CD4-positive, alpha-beta T cell treated with Interferon alpha-2 for 1 hour (primary cell): ENCODE data around the gene CELF3.
"Not testable (repeated sequence)": the region's sequence is repeated elsewhere in the genome, so short reads cannot be mapped to it uniquely, and the experiment has no call there.

ENCODE experiments used
- DNase-seq, 2 donors: peaks; one replicate each; pipeline ENCODE4 v3.0.0-alpha.2; 2020 to 2022

CELF3 gene

DNA sequence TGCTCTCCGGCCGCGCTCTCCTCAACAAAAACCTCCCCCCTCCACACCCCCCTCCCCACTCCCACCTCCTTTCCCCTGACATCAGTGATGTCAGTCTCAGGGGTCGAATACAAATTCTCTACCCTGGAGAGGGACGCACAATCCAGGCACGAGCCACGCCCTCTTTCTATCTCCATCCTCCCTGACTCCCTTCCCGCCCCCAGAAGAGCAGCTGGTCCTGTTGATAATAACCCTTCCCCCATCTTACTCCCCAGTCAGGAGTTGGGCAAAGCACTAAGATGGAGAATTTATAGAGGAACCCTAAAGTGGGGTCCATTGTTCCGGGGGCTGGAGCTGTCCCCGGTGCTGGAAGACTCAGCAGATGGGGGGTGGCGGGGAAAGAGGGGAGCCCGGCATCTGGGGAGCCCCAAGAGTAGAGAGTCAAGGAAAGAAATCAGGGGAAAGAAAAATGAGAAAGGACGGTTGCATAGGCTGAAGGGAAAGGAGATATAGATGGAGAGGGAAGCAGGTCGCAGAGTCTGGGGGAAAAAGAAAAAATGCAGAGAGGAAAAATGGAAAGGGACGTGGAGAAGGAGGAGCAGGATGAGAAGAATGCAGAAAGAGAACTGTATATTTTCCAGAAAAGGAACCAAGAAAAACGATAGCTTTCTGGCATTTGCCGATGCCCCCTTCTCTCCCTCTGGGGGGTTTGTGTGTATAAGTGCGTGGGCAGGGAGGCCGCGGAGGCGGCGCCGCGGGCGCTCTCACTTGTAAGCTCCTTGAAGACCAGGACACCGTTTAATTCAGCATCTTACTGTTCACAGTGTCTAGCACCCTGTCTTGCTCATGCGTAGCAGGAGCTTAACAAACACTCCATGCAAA lies at the start of gene CELF3:
Gene CELF3, minus strand, starts transcription at position 33 of the 861 bp plus-strand sequence. CDS start 783 bp downstream, outside the sequence.
- peak in 1 of 2 donors; percentile 25 for DNase-seq

DNA sequence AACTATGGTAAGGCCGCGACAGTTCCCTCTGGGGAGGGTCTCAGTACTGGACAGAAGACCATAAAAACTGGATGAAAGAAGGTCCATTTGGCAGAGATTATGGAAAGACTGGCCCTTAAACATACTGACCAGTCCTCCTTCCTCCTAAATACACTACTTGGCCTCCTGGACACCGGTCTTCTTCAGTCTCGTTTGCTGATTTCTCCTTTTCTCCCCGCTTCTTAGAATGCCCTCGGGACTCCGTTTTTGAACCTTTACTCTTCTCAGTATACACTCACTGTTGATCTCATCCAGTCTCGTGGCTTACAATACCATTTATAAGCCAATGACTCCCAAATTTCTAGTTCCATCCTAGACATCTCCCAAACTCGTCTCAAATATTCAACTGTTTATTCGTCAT lies 47.4 kb upstream of the CELF3 start:
- DNase-seq: no peak

DNA sequence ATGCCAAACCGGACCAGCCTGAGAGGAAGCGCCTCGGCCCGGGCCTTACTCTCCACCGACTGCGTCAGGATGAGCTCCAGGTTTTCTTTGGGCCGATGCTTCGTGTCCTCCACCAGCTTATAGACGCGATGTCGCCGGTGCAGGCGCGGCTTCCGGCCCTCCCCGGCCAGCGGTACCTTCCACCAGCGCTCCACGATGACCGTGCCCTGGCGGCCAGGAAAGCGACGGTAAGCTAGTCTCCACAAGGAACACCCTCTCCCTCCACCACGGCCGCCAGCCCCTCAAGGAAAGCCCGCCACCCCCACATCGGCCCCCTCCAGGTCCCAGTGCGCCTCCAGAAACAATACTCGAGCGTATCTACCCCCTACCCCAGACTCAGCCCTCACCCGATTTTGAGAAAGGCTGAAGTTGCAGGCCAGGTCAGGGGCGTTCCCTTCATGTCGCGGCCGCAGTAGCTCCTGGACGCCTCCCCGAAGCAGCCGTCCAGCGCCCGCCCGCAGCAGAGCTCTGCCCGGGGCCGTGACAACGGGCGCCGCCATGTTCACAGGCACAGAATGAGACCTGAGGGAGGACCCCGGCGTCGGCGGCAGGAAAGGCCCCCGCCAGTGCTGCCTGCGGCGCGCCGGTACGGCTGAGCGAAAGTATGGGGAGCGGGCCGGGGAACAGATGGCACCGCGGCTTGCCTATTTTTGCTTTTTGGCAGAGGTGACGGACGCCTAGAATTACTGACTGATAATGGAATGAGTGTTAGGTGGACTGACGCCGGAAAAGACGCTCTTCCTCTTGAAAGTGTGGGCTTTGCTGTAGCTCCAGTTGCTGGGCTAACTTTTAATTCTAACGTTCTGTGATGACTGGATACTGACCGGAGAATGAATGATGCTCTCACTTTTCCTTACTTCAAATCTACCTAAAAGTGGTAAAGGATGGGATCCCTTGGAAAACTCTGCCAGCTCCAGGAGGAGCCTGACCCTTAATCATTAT lies 46.6 kb upstream of the CELF3 start, which contains the start of gene MRPL9:
Gene MRPL9, minus strand, starts transcription at position 556 of the 981 bp plus-strand sequence. Its CDS starts 17 bp downstream, at position 539.
- DNase-seq: peak; percentile 82 to 88

DNA sequence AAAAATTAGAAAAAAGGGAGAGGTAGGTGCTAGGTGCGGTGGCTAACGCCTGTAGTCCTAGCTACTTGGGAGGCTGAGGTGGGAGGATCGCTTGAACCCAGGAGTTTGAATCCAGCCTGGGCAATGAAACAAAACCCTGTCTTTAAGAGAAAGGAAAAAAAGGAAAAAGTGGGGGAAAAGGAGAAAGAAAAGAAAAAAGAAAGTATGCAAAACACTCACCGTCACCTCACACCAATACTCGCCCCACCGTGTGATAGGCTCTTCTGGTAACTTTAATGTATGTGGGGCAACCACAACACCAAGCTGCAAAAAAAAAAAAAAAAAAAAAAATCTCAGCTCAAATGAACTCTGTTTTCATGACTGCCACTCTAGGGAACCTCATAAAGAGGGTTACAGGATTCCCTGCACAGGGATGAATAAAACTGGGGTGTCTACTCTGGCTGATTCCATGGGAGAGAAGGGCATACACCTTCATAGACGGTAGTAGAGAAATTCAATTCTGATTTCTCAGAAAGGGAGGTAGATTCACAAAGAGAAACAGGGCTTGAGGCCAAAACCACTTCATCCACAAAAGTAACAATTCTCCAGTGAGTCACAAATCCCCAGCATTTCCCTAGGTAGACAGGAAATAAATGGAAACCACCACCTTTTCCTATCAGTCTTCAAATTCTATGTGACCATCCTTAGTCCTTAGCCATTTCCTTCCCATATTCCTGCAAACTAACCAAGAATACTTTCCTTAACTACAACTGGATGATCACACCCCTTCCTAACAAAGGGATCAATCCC lies 44.2 kb upstream of the CELF3 start:
- no peak for DNase-seq

DNA sequence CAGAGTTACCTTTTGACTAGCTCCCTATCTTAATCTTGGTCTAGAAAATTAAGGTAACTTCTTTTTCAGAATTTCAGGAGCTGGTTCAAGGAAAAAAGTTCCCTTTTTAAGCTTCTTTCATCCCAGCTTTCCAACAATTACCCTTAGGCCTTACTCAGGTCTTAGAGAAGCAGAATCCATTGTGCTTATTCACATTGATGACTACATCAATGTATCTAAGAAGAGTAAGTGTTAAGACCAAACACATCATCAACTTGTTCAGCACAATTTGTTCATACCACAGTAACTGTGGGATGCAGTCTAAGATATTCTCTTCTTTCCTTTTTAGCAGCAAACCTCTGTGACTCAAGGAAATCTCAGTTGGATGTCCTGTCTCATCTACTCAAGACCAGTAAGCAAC lies 42.6 kb upstream of the CELF3 start:
- no peak for DNase-seq

DNA sequence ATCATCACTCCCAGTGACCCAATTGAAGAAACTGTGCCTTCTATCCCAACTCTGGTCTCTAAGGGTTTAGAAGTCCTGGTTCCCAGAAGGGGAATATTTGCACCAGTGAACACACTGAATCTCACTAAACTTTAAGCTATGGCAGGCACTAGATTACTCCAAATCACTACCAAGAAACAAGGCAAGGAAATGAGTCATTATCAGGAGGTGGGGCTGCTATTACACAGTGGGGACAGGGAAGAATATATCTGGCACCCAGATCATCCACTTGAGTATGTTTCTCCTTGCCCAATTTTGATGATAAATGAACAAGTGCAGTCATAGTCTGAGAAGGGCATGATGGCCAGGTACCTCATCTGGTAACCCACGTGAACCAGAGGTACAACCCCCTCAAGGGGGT lies 39.7 kb upstream of the CELF3 start:
- DNase-seq: no peak

DNA sequence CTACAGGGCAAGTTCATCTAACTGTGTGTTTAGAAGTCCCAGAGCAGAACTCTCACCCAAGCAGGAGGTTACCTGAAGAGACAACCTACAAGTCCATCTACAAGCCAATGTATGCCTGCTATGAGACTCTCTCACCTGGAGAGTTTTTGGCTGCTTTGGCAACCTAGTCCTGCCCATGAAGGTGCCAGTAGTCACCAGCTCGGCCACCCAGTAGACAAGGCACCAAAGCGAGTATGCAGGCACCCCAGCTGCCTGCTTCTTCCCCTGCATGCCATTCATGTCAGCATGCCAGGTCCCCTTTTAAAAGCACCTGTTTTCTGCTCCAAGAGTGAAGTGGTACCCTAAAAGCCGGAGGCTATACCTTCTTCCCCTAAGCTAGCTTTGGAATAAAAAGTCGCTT lies 24.9 kb upstream of the CELF3 start:
- DNase-seq: no peak

DNA sequence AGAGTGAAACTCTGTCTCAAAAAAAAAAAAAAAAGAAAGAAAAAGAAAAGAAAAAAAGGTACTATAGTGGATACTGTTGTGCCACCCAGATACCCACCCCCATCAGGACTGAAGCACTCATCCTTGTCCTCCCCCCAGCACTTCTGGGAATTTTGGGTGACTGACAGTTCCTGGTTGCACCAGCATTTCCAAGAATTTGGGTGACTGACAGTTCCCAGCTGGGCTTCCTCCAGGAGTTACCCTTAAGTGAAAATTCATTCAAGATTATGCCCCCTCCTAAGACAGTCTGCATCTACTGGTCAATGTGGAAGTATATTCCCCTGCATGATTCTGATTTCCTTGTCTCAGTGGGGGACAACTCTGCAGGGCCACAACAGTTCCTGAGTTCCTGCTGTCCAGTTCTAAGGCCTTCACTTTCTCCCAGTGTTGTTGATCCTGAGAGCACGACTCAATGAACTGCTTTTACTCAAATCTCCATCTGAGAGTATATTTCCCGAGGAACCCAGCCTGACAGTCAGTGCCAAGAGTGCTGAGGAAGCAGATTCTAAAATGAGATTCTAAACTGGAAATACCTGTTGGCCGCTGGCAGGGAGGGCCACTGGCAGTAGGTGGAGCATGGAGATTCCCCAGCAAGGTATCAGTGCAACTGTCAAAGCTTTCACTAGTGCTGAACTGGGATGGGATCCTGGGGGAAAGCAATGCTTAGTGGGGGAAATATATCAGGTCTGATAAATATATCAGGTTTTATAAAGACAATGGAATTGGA lies 23.2 kb upstream of the CELF3 start:
- DNase-seq: no peak

DNA sequence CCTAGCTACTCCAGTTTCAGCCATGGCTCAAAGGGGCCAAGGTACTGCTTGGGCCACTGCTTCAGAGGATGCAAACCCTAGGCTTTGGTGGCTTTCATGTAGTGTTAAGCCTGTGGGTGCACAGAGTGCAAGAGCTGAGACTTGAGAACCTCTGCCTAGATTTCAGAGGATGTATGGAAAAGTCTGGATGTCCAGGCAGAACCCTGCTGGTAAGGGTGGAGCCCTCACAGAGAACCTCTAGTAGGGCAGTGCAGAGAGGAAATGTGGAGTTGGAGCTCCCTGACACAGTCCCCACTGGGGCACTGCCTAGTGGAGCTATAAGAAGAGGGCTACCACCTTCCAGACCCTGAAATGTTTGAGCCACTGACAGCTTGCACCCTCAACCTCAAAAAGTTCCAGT lies 20.9 kb upstream of the CELF3 start:
- DNase-seq: no peak

DNA sequence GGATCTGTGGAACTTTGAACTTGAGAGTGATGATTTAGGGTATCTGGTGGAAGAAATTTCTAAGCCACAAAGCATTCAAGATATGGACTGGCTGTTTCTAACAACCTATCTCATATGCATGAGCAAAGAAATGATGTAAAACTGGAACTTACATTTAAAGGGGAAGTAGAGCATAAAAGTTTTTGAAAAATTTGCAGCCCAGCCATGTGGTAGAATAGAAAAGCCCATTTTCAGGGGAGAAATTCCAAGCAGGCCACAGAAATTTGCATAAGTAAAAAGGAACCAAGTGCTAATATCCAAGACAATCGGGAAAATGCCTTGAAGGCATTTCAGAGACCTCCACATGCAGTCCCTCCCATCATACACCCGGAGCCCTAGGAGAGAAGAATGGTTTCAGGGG lies 20.4 kb upstream of the CELF3 start:
- no peak for DNase-seq

DNA sequence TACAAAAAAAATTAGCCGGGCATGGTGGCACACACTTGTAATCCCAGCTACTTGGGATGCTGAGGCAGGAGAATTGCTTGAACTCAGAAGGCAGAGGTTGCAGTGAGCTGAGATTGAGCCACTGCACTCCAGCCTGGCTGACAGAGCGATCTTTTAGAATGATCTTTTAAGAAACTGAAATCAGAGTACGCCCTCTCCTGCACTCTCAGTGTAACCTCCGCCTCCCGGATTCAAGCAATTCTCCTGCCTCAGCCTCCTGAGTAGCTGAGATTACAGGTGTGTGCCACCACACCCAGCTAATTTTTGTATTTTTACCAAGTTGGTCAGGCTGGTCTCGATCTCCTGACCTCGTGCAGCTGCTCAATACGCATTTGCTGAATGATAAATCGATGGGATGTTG lies 17.4 kb upstream of the CELF3 start:
- DNase-seq: not testable (repeated sequence)

DNA sequence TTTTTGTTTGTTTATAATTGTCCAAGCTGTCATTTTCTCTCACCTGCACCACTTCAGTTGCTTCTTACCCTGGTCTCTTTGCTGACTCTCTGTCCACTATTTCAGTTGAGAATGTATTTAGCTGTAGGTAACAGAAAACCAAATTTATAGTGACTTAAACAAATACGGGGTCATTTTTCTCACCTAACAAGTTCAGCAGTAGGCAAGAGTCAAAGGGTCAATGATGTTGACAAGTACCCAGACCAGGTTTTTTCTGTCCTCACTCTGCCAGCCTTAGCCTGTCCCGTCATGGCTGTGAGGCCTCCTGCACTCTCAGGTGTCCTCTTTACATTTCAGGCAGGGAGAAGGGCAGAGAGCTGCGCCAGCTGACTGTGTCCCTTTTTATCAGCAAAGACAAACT lies 16.5 kb upstream of the CELF3 start:
- DNase-seq: no peak

DNA sequence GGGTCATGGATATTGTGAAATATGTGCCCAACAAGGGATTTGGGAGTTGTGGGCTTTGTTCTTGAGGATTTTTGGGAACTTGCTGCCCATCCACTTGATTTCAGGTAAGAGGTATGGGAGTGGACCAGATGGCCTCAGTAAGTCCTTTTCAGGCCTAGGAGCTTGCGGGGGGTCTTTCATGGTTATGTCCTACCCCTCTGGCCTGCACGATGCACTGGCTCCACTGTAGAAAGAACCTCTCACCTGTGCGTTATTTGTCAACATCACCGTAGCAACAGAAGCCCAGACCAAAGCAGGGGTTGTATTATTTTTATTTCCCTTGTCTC lies 13.3 kb upstream of the CELF3 start:
- no peak for DNase-seq

DNA sequence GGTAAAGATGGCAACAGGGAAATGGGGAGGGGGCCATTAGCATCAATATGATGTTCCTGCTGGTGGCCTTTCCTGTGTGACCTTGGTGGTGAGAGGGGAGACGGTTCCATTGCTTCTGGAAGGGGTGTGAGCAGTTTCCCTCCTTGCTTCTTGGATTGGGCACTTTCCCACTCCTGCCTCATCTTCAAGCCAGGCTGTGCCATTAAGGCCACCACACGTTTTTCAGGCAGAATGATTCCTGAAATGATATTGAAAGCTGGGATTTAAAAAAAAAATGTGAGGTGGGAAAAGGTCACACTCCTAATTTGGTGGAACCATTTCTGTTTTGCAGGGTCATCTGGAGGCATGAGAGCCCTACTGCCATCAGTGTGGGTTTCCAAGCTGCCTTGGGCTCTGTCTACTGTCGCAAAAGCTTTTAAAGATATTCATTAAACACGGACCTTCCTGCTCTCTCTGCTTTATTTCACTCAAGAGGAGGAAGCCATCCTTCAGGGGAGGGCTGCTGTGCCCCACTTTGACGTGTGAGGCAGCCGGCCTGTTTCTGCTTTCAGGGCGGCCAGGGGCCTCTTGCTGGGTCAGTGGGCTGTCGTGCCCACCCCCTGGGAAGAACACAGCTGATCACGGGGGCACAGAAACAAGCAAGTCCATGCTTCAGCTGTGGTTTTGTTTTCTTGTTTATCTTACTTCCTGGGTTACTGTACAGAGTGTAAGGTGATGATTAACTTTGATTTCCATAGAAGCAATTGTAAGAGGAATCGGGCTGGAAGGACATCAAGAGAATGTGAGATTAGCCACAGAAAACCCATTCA lies 12.8 kb upstream of the CELF3 start:
- DNase-seq: no peak

DNA sequence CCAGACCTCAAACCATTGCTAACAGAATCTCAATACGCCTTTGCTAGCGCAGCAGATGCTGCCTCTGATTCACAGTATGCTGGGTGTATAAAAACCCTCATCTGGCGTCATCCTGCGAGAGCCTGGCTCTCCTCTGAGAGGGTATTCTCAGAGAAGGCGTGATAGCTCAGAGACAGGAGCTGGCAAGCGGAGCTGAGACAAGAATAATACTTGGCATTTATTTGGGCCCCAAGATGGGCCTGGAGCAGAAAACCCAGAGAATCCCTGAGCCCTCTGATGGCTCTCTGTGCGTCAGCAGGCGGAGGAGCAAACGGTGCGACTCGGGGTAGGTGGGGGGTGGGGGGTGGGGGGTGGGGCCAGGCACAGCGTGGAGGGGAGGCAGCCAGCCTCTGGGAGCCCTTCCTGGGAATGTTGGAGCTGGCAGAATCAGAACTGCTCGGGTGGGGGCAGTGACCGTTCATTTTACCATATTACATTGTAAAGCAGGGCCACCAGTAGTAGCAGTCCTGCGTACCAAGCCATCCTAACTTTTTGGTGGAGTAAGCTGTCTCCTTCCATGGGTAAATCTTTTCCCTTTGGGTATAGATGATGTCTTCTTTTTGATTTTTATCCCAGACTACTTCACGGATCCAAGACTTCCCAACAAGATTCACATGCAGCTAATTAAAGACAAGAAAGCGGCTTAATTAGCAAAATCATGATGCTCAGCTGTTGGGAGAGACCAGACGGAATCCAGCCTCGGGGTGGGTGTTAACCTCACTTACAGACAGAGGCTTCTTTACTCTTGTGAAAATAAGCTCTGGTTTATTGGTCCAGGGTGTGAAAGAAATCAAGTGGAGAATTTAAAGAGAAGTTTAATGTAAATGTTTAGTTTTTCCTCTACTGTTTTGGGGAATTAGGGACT lies 11.8 kb upstream of the CELF3 start:
- no peak for DNase-seq

DNA sequence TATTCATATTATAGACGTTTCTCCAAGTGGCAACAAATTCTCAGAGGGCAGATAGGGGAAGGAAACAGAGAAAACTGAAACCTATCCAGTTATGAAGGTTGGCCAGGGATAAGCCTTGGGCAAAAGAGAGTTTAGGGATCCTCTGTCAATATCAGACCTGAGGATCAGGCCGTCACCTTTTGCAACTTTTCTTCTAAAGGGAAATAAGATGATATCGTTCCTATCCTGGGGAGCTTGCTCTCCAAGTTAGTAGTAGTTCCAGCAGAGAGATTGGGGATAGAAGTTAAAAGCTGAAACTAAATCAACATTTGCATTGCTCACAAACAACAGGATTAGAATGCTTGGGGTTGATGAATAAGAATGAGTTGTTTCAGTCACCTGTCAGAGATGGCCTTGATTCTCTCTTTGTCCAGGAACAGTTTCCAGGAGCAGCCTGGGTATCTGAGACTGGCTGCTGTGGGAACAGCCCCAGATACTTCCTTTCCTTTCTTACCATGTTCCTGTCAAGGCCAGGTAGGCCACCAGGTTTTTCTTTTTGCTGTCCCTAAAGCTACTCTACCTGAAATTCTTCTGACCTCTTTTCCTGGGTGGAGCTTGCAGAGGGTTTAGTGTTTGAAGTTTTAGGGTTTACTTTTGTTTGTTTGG lies 7.2 kb upstream of the CELF3 start:
- no peak for DNase-seq

DNA sequence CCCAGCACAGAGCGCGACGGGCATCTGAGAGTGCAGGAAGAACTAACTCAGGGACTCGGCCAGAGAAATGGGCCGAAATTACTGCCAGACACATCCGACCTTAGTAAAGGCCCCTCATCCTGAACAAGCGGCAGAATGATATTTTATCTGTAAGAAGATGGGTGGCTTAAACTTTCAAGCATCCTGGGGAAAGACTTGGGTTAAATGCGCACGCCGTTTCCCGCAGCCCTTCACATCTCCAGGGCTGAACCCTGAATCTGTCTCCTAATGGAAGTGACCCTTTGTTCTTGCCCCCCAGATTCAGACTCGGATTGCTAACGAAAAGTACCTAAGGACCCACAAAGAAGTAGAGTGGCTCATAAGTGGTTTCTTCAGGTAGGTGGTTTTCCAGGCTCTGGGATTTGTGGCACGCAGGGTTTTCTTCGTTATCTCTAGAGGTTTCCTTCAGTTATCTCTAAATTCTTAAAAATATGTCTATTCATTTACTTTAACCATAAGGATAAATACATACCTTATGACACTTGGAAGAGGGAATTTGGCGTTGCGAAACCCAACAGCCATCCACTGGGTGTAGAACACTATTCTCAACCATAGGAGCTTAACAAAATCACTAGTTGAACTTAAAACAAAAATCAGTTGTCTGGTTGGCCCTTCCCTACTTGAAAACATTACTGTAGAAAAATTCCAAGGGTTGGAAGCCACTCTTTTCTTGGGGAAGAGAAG lies 5.3 kb upstream of the CELF3 start:
- DNase-seq: no peak

DNA sequence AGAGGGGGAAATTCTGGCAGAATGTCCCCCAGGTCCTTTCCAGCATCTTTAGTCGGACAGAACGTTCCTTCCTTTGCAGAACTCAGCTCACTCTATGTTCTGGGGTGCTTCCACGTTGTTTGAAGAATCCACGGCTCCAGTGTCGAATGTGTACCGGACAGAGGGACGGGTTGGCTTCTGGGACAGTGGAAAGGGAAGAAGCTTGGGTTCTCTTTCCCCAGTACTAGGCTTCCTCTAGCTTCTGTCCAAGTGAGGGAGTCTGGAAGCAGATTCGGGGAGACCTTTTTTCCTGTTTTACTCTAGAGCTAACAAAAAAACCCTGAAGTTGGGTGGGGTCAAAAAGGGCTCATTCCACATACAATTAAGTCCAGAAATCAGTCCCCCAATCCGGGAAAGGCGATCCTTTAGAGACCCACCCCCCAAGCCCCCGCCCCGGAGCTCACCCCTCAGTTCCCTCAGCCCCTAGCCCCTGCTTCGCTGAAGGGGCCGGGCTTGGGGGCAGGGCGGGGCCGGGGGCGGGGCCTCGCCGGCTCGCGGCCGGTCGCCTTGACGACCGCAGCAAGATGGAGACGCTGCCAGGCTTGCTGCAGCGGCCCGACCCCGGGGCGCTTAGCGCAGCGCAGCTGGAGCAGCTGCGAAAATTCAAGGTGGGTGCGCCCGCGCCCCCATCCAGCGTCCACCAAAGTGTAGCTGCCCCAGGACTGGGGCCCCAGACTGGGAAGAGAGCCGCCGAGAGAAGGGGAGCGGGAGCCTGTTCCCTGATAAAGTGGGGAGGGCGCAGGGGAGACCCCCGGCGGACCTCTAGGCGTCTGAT lies 4.6 kb upstream of the CELF3 start, which contains the start of gene RIIAD1:
Gene RIIAD1, plus strand, starts transcription at position 549 of the 814 bp plus-strand sequence. Its CDS starts 15 bp downstream, at position 564.
- DNase-seq: peak; percentile 49 to 62
